ENCODE data around the gene PML. TPM values are rescaled to one million over a fixed set of nuclear protein-coding genes. Genes with fewer than 3 reads are reported as not detected.

Gene PML
- total RNA-seq, 1 donor from 2014 or later = 227 TPM

DNA sequence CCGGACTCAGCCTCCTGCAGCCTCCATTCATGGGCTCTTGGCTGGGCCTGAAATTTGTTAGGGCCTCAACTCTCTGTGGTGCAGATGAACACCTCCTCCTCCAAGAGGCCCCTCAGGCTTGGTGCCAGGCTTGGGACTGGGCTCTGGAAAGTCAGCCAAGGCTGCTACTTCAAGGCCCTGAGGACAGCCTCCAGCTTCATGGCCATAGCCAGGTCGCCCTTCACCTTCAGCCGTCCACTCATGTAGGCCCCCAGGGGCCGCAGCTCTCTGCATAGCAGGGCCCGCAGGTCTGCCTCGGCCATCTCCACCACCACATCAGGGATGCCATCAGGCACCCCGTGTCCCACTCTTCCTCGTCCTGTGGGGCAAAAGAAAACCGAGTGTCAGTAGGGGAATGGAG is 10.7 kb upstream of the PML start:
- Histone ChIP-seq H3K9me3 (no peaks in the 10 kb centered on the region), H3K4me1 (peaks cover 25 to 45% of the 10 kb centered on the region in 2 donors), H3K27ac (peak overlapping the region; percentile 97 to 99), H3K27me3 (no peaks in the 10 kb centered on the region), H3K4me3 (no peak overlapping the region), H3K36me3 (peaks cover 0 to 15% of the 10 kb centered on the region in 2 donors)
- TF ChIP-seq CTCF (IDR thresholded peaks at IDR 0.05) = no peak
- intact Hi-C loops (cut with DNase I) = loop anchor here (1.0 kb wide), 1 partner anchor 9 kb away; the partner anchor contains the start of gene STOML1
- no peak for DNase-seq (ENCODE audit: low spot score in 2 of 2)

DNA sequence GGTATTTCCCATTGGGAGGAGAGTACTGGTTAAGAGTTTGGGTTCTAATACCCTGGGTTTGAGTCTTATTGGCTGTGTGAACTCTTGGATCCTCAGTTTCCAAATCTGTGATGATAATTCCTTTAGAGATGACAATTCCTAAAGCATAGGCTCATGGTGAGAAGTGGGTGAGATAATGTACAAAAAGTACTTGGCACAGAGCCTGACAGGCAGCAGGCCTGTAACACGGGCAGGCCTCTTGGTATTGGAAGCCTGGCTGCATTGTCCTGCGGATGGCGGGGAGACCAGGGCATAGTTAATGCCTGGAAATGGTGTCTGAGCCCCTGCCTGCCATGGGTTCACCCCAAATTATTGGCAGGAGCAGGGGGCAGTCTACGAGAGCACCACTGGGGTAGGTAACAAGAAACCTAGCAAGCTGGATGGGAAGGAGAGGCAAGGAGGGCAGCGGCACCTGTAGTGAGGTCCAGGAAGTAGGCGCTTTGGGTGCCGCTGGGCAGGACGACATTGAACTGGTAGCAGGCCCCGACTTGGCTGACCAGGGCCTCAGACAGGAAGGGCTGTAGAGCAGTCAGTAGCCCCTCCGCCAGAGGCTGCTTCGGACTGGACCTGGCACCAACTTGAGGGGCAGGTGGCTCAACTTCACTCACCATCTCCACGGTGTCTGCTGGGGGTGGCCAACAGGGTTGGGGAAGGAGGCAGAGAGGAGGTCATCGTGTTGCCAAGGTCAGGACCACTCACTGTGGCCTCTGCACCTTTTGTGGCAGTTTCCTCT is 10.1 kb upstream of the PML start:
- DNase-seq (ENCODE audit: low spot score in 2 of 2) = no peak
- Histone ChIP-seq H3K27ac (peak overlapping the region; percentile 97 to 99), H3K4me3 (no peak overlapping the region), H3K36me3 (peaks cover 0 to 17% of the 10 kb centered on the region in 2 donors), H3K9me3 (no peaks in the 10 kb centered on the region), H3K4me1 (peaks cover 28 to 51% of the 10 kb centered on the region in 2 donors), H3K27me3 (no peaks in the 10 kb centered on the region)
- intact Hi-C loops (cut with DNase I) = no loop called here
- TF ChIP-seq CTCF (IDR thresholded peaks at IDR 0.05) = no peak

DNA sequence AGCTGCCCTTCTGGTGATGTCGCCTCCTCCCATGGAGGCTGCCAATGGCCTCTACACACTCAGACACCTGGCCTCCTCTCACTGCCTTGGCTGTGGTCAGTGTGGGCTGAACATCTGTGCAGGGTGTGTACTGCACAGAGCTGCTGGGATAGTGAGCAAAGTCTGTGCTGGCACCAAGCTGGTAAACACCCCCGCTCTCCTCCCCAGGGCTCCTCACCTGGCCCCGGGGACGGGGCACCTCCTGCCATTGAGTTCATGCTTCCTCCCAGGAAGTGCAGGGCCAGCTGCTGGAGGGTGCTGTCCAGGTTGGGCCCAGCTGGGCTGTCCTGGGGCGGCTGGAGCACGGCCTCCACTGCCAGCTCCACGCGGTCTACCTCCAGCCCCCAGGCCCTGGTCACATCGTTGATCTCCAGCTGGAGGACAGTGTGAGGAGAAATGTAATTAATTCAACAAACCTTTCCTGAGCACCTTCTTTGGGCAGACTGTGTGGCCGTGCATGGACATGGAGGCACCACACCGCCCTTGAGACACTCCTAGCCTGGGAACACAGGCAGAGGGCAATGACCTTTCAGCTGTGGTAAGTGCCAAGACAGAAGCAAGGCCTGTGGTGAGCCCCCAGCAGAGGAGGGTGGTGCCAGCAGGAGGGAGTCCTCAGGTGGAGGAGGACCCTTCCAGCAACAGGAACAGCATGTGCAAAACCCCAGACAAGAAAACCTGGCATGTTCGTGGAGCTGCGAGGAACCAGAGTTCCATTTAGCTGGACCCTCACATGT is 9.2 kb upstream of the PML start:
- no peak for TF ChIP-seq CTCF (IDR thresholded peaks at IDR 0.05)
- Histone ChIP-seq H3K27ac (peak overlapping the region; percentile 97 to 99), H3K9me3 (no peaks in the 10 kb centered on the region), H3K36me3 (peaks cover 0 to 17% of the 10 kb centered on the region in 2 donors), H3K4me1 (peaks cover 28 to 58% of the 10 kb centered on the region in 2 donors), H3K4me3 (no peak overlapping the region), H3K27me3 (no peaks in the 10 kb centered on the region)
- no peak for DNase-seq (ENCODE audit: low spot score in 2 of 2)
- intact Hi-C loops (cut with DNase I) = no loop called here

GRCh38 chr15:73986055-73986775 is 8.3 kb upstream of the PML start:
- no peak for DNase-seq (ENCODE audit: low spot score in 2 of 2)
- Histone ChIP-seq H3K27ac (peak overlapping the region in 1 of 2 donors; percentile 97), H3K4me1 (peaks cover 28 to 60% of the 10 kb centered on the region in 2 donors), H3K27me3 (no peaks in the 10 kb centered on the region), H3K36me3 (peaks cover 0 to 17% of the 10 kb centered on the region in 2 donors), H3K4me3 (no peak overlapping the region), H3K9me3 (no peaks in the 10 kb centered on the region)
- intact Hi-C loops (cut with DNase I) = no loop called here
- TF ChIP-seq CTCF (IDR thresholded peaks at IDR 0.05) = no peak

- intact Hi-C loops (cut with DNase I) = no loop called here
- TF ChIP-seq CTCF (IDR thresholded peaks at IDR 0.05) = no peak
- H3K27ac ChIP-seq = peak overlapping the region in 1 of 2 donors; percentile 97
- H3K36me3 ChIP-seq = peaks cover 0 to 17% of the 10 kb centered on the region in 2 donors
- DNase-seq (ENCODE audit: low spot score in 2 of 2) = no peak
- H3K4me3 ChIP-seq = no peak overlapping the region
- no peaks in the 10 kb centered on the region for H3K9me3 ChIP-seq
- no peaks in the 10 kb centered on the region for H3K27me3 ChIP-seq
- peaks cover 26 to 59% of the 10 kb centered on the region in 2 donors for H3K4me1 ChIP-seq
These were observed 7.8 kb upstream of the PML start for GRCh38 chr15:73986776-73987056.
